Muscle of leg (tissue), 11 donors: Measurements from ENCODE around the gene GNG7. TPM values are rescaled to one million over a fixed set of nuclear protein-coding genes. Genes with fewer than 3 reads are reported as not detected.
"Not testable (repeated sequence)": the region's sequence is repeated elsewhere in the genome, so short reads cannot be mapped to it uniquely, and the experiment has no call there.

Experiments used
- DNase-seq: peaks from one replicate; pipeline ENCODE4 v3.0.0; 2013
- H3K27ac ChIP-seq: one replicate; pipeline ENCODE4 v1.5.1; 2013; ENCODE audit warnings: mild to moderate bottlenecking, low read length, control low read depth
- H3K27me3 ChIP-seq: one replicate; pipeline ENCODE4 v1.6.1; 2013; ENCODE audit warnings: low read length; ENCODE audit not compliant: control insufficient read depth, insufficient read depth
- H3K36me3 ChIP-seq: one replicate; pipeline ENCODE4 v1.6.1; 2013; ENCODE audit warnings: low read length; ENCODE audit not compliant: control insufficient read depth, insufficient read depth
- H3K4me1 ChIP-seq: one replicate; pipeline ENCODE4 v1.6.1; 2013; ENCODE audit warnings: low read length; ENCODE audit not compliant: control insufficient read depth, insufficient read depth
- H3K4me3 ChIP-seq: one replicate; pipeline ENCODE4 v1.5.1; 2013; ENCODE audit warnings: low read length, control low read depth
- H3K9me3 ChIP-seq: replicated peaks from 2 replicates; pipeline ENCODE4 v1.6.1; 2013; ENCODE audit warnings: low read depth, low read length; ENCODE audit not compliant: control insufficient read depth
- WGBS: methylation state at CpG from one replicate; pipeline ENCODE4 v1.1.5; 2013; ENCODE audit warnings: missing lambda C conversion rate; ENCODE audit not compliant: insufficient coverage; 5-methylcytosine and 5-hydroxymethylcytosine counted together
- polyA plus RNA-seq, 8 donors: library from polyadenylated mRNA; unstranded; fragments of 120-200 nt; gene quantifications; one replicate each; pipeline versions ENCODE4 v1.2.1 to v1.2.3, GENCODE V29; 2013; ENCODE audit warnings: inconsistent platforms in 1 of 8, low replicate concordance in 1 of 8; ENCODE audit not compliant: insufficient read length in 8 of 8, insufficient read depth in 1 of 8
- total RNA-seq: library from RNA; stranded (reverse); fragments of 120-200 nt; gene quantifications from one replicate; pipeline ENCODE4 v1.2.4, GENCODE V29; 2013

Gene GNG7
- total and polyA plus RNA-seq, 9 donors, result 0.58 to 3.1 (median 2.7) TPM

GRCh38 chr19:2659856-2660432 lies 42.5 kb downstream of the GNG7 start:
- WGBS, result 14% methylated on average over 1 of the region's 11 CpGs
- H3K27ac ChIP-seq, result no peak overlapping the region
- no peak for DNase-seq

GRCh38 chr19:2656533-2656932 lies 46.0 kb downstream of the GNG7 start:
- 83% methylated on average over 4 of the region's 9 CpGs for WGBS
- H3K4me1 ChIP-seq, result peaks cover 7% of the 10 kb centered on the region
- H3K27ac ChIP-seq, result no peak overlapping the region
- no peaks in the 10 kb centered on the region for H3K36me3 ChIP-seq
- peaks cover 9% of the 10 kb centered on the region for H3K27me3 ChIP-seq
- DNase-seq, result no peak
- no peaks in the 10 kb centered on the region for H3K9me3 ChIP-seq
- H3K4me3 ChIP-seq, result no peak overlapping the region

More at GRCh38 chr19:2659856-2660432, 42.5 kb downstream of the GNG7 start:
- Histone ChIP-seq H3K9me3 (no peaks in the 10 kb centered on the region), H3K27me3 (no peaks in the 10 kb centered on the region), H3K36me3 (no peaks in the 10 kb centered on the region), H3K4me1 (no peaks in the 10 kb centered on the region), H3K4me3 (no peak overlapping the region)

- no peaks in the 10 kb centered on the region for H3K36me3 ChIP-seq
- WGBS, result 45% methylated on average over 15 of the region's 29 CpGs
- peaks cover 7% of the 10 kb centered on the region for H3K4me1 ChIP-seq
- H3K27ac ChIP-seq, result no peak overlapping the region
- no peak overlapping the region for H3K4me3 ChIP-seq
- H3K9me3 ChIP-seq, result no peaks in the 10 kb centered on the region
- H3K27me3 ChIP-seq, result peaks cover 11% of the 10 kb centered on the region
- no peak for DNase-seq
Observed at GRCh38 chr19:2653710-2654707, 48.5 kb downstream of the GNG7 start.

- H3K4me3 ChIP-seq, result no peak overlapping the region
- peaks cover 5% of the 10 kb centered on the region for H3K9me3 ChIP-seq
- DNase-seq, result no peak
- H3K36me3 ChIP-seq, result no peaks in the 10 kb centered on the region
- H3K4me1 ChIP-seq, result peaks cover 7% of the 10 kb centered on the region
- H3K27ac ChIP-seq, result no peak overlapping the region
- peaks cover 11% of the 10 kb centered on the region for H3K27me3 ChIP-seq
- WGBS, result 46% methylated on average over 7 of the region's 9 CpGs
Observed at GRCh38 chr19:2653218-2653617, 49.3 kb downstream of the GNG7 start.

- WGBS, result 86% methylated on average over 1 of the region's 8 CpGs
- peaks cover 5% of the 10 kb centered on the region for H3K9me3 ChIP-seq
- peaks cover 7% of the 10 kb centered on the region for H3K4me1 ChIP-seq
- no peak overlapping the region for H3K27ac ChIP-seq
- peaks cover 11% of the 10 kb centered on the region for H3K27me3 ChIP-seq
- no peak for DNase-seq
- H3K4me3 ChIP-seq, result no peak overlapping the region
- H3K36me3 ChIP-seq, result no peaks in the 10 kb centered on the region
Observed at GRCh38 chr19:2652504-2653099, 49.9 kb downstream of the GNG7 start.

GRCh38 chr19:2651002-2651733 lies 51.3 kb downstream of the GNG7 start:
- Histone ChIP-seq H3K4me1 (peaks cover 11% of the 10 kb centered on the region), H3K27me3 (peaks cover 11% of the 10 kb centered on the region)
- not testable (repeated sequence) for H3K27ac ChIP-seq, H3K9me3 ChIP-seq, H3K4me3 ChIP-seq, DNase-seq, H3K36me3 ChIP-seq
- WGBS, result 100% methylated on average over 1 of the region's 7 CpGs

GRCh38 chr19:2650515-2650914 lies 52.0 kb downstream of the GNG7 start:
- H3K27me3 ChIP-seq, result peaks cover 11% of the 10 kb centered on the region
- H3K4me1 ChIP-seq, result peaks cover 18% of the 10 kb centered on the region
- no peaks in the 10 kb centered on the region for H3K36me3 ChIP-seq
- no peak overlapping the region for H3K4me3 ChIP-seq
- peaks cover 5% of the 10 kb centered on the region for H3K9me3 ChIP-seq
- no peak overlapping the region for H3K27ac ChIP-seq
- no peak for DNase-seq
- WGBS, result 63% methylated on average over 21 of the region's 21 CpGs

GRCh38 chr19:2648528-2648937 lies 54.0 kb downstream of the GNG7 start:
- no peak overlapping the region for H3K4me3 ChIP-seq
- WGBS, result 10% methylated on average over 2 of the region's 4 CpGs
- H3K27ac ChIP-seq, result no peak overlapping the region
- peaks cover 12% of the 10 kb centered on the region for H3K4me1 ChIP-seq
- peaks cover 5% of the 10 kb centered on the region for H3K9me3 ChIP-seq
- DNase-seq, result peak; percentile 49
- peaks cover 4% of the 10 kb centered on the region for H3K27me3 ChIP-seq
- H3K36me3 ChIP-seq, result no peaks in the 10 kb centered on the region

- Histone ChIP-seq H3K27me3 (peaks cover 2% of the 10 kb centered on the region), H3K4me3 (no peak overlapping the region), H3K27ac (no peak overlapping the region), H3K9me3 (peaks cover 5% of the 10 kb centered on the region), H3K4me1 (peaks cover 12% of the 10 kb centered on the region), H3K36me3 (no peaks in the 10 kb centered on the region)
- 60% methylated on average over 3 of the region's 5 CpGs for whole genome bisulfite sequencing
- no peak for DNase-seq
Observed at GRCh38 chr19:2648099-2648498, 54.4 kb downstream of the GNG7 start.
